ENCODE results near the gene LRRC75B. TPM values are rescaled to one million over a fixed set of nuclear protein-coding genes. Genes with fewer than 3 reads are reported as not detected.

LRRC75B gene
- total and polyA plus RNA-seq, 2 of the 13 experiments (the other 11 are each of a cell fraction or from before 2014, with no cell fraction given), result 11.8 to 34.8 TPM

- TF ChIP-seq, protein P1, sequence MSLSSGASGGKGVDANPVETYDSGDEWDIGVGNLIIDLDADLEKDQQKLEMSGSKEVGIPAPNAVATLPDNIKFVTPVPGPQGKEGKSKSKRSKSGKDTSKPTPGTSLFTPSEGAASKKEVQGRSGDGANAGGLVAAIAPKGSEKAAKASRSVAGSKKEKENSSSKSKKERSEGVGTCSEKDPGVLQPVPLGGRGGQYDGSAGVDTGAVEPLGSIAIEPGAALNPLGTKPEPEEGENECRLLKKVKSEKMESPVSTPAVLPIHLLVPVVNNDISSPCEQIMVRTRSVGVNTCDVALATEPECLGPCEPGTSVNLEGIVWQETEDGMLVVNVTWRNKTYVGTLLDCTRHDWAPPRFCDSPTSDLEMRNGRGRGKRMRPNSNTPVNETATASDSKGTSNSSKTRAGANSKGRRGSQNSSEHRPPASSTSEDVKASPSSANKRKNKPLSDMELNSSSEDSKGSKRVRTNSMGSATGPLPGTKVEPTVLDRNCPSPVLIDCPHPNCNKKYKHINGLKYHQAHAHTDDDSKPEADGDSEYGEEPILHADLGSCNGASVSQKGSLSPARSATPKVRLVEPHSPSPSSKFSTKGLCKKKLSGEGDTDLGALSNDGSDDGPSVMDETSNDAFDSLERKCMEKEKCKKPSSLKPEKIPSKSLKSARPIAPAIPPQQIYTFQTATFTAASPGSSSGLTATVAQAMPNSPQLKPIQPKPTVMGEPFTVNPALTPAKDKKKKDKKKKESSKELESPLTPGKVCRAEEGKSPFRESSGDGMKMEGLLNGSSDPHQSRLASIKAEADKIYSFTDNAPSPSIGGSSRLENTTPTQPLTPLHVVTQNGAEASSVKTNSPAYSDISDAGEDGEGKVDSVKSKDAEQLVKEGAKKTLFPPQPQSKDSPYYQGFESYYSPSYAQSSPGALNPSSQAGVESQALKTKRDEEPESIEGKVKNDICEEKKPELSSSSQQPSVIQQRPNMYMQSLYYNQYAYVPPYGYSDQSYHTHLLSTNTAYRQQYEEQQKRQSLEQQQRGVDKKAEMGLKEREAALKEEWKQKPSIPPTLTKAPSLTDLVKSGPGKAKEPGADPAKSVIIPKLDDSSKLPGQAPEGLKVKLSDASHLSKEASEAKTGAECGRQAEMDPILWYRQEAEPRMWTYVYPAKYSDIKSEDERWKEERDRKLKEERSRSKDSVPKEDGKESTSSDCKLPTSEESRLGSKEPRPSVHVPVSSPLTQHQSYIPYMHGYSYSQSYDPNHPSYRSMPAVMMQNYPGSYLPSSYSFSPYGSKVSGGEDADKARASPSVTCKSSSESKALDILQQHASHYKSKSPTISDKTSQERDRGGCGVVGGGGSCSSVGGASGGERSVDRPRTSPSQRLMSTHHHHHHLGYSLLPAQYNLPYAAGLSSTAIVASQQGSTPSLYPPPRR (CRISPR knock-in tag; IDR thresholded peaks at IDR 0.05; ENCODE audit: borderline replicate concordance), result peak; percentile 53; the same call in 1 of the 2 replicates
- no peak for TF ChIP-seq CSRNP2 (CRISPR knock-in tag; conservative IDR thresholded peaks at IDR 0.05; ENCODE audit: low read depth)
- TF ChIP-seq ZNF280D (CRISPR knock-in tag; IDR thresholded peaks at IDR 0.05), result no peak
- no peak for TF ChIP-seq ZNF850 (CRISPR knock-in tag; conservative IDR thresholded peaks at IDR 0.05)
- TF ChIP-seq, protein P2, sequence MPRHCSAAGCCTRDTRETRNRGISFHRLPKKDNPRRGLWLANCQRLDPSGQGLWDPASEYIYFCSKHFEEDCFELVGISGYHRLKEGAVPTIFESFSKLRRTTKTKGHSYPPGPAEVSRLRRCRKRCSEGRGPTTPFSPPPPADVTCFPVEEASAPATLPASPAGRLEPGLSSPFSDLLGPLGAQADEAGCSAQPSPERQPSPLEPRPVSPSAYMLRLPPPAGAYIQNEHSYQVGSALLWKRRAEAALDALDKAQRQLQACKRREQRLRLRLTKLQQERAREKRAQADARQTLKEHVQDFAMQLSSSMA (CRISPR knock-in tag; IDR thresholded peaks at IDR 0.05), result no peak
- no peak for TF ChIP-seq POLR2AphosphoS2 (IDR thresholded peaks at IDR 0.05; ENCODE audit: low read depth, low read length)
- no peak for TF ChIP-seq ARNTL (CRISPR knock-in tag; IDR thresholded peaks at IDR 0.05)
- TF ChIP-seq ZNF460 (CRISPR knock-in tag; IDR thresholded peaks at IDR 0.05; ENCODE audit: borderline replicate concordance), result no peak; the same call in 1 of the 2 replicates
- TF ChIP-seq NR2F1 (CRISPR knock-in tag; IDR thresholded peaks at IDR 0.05), result peak in 1 of 2 experiments; percentile 46; a peak in 2 of 4 replicates
- TF ChIP-seq, protein P3, sequence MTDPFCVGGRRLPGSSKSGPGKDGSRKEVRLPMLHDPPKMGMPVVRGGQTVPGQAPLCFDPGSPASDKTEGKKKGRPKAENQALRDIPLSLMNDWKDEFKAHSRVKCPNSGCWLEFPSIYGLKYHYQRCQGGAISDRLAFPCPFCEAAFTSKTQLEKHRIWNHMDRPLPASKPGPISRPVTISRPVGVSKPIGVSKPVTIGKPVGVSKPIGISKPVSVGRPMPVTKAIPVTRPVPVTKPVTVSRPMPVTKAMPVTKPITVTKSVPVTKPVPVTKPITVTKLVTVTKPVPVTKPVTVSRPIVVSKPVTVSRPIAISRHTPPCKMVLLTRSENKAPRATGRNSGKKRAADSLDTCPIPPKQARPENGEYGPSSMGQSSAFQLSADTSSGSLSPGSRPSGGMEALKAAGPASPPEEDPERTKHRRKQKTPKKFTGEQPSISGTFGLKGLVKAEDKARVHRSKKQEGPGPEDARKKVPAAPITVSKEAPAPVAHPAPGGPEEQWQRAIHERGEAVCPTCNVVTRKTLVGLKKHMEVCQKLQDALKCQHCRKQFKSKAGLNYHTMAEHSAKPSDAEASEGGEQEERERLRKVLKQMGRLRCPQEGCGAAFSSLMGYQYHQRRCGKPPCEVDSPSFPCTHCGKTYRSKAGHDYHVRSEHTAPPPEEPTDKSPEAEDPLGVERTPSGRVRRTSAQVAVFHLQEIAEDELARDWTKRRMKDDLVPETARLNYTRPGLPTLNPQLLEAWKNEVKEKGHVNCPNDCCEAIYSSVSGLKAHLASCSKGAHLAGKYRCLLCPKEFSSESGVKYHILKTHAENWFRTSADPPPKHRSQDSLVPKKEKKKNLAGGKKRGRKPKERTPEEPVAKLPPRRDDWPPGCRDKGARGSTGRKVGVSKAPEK (CRISPR knock-in tag; IDR thresholded peaks at IDR 0.05; ENCODE audit: borderline replicate concordance), result no peak
- TF ChIP-seq NONO (IDR thresholded peaks at IDR 0.05), result no peak
- 0 out of 2 replicates have a peak, but pooled peaks have one; percentile 10 for TF ChIP-seq NONO (CRISPR knock-in tag; conservative IDR thresholded peaks at IDR 0.05)
- TF ChIP-seq TOPORS (CRISPR knock-in tag; IDR thresholded peaks at IDR 0.05), result no peak
- no peak for TF ChIP-seq ZNF776 (CRISPR knock-in tag; IDR thresholded peaks at IDR 0.05)
Measured at GRCh38 chr22:24593836-24594568, 1.1 kb upstream of the LRRC75B start (continued).

Measured in HepG2 (cell line).